Activated T-cell treated with anti-CD3 and anti-CD28 coated beads, Interleukin-2, amount 50 U/mL, for 24 hours (primary cell): ENCODE results near the gene PCSK5.

Experiments used
- DNase-seq: peaks from one replicate; pipeline ENCODE4 v3.0.0-alpha.2; 2020
- H3K27ac Mint-ChIP-seq: 2 replicates; pipeline ENCODE4 v1.8.0; 2020; ENCODE audit warnings: mild to moderate bottlenecking, mixed read lengths
- H3K27me3 Mint-ChIP-seq: 2 replicates; pipeline ENCODE4 v1.8.0; 2020; ENCODE audit warnings: mixed read lengths
- H3K36me3 Mint-ChIP-seq: 2 replicates; pipeline ENCODE4 v1.8.0; 2020; ENCODE audit warnings: low read depth, mixed read lengths
- H3K4me1 Mint-ChIP-seq: 2 replicates; pipeline ENCODE4 v1.8.0; 2020; ENCODE audit warnings: low read depth, mixed read lengths
- H3K4me3 Mint-ChIP-seq: 2 replicates; pipeline ENCODE4 v1.8.0; 2020; ENCODE audit warnings: mild to moderate bottlenecking, moderate library complexity, mixed read lengths
- H3K9me3 Mint-ChIP-seq: 2 replicates; pipeline ENCODE4 v1.8.0; 2020; ENCODE audit warnings: mixed read lengths

Gene PCSK5

DNA sequence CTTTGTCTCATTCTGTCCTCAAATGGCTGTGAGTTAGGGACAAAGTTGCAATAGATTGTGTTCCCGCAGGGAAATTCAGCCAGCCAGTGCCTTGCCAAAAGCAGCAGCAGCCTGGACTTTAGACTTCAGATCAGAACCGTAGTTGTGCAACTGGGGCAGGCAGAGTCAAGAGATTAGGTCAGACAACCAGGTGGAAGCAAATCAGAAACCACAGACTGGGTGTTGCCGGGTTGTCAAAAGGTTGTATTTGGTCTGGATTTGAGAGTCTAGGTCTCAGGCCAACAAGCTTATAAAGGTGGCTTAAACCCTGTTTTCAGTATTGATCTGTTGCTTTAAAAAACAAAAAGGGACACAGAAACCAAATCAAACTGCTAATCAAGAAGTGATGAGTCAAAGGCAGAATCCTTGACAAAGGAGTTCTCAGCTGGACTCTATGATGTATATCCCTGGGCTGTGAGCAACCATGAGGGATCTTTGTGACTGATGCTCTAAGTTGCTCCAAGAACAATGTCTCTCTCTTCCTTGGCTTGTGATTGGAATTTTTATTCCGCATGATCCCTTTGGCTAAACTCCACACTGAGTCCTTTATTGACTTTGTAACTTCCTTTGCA, 482.8 kb downstream of the PCSK5 start:
- H3K27me3 Mint-ChIP-seq, result no peaks in the 10 kb centered on the region
- no peak for DNase-seq
- H3K36me3 Mint-ChIP-seq, result no peaks in the 10 kb centered on the region
- no peaks in the 10 kb centered on the region for H3K9me3 Mint-ChIP-seq
- H3K4me1 Mint-ChIP-seq, result no peaks in the 10 kb centered on the region
- no peak overlapping the region for H3K27ac Mint-ChIP-seq
- no peak overlapping the region for H3K4me3 Mint-ChIP-seq

DNA sequence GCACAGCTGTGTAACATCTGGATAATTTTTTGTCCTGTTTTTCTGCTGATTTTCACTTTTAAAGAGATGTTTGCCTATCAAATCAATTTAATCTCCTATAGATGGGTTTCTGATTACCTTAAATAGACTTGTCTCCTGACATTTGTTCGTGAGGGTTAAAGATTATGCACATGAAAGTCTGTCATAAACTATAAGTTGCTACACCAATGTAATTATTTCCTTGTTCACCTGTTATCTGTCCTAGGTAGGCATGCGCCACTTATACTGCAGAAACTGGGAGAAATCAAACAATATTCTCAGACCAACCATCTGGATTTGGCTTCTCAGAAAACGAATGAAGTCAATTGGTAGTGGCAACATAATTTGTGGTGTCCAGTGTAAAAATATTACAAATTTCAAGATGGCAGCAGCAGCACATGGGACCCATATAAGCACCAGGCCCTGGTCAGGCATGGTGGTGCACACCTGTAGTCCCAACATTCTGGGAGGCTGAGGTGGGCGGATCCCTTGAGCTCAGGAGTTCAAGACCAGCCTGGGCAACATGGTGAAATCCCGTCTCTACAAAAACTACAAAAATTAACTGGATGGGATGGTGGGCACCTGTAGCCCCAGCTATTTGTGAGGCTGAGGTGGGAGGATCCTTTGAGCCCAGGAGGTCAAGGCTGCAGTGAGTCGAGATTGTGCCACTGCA, 483.5 kb downstream of the PCSK5 start:
- no peaks in the 10 kb centered on the region for H3K27me3 Mint-ChIP-seq
- no peaks in the 10 kb centered on the region for H3K36me3 Mint-ChIP-seq
- no peaks in the 10 kb centered on the region for H3K9me3 Mint-ChIP-seq
- H3K4me3 Mint-ChIP-seq, result no peak overlapping the region
- H3K27ac Mint-ChIP-seq, result no peak overlapping the region
- H3K4me1 Mint-ChIP-seq, result no peaks in the 10 kb centered on the region
- DNase-seq, result no peak

DNA sequence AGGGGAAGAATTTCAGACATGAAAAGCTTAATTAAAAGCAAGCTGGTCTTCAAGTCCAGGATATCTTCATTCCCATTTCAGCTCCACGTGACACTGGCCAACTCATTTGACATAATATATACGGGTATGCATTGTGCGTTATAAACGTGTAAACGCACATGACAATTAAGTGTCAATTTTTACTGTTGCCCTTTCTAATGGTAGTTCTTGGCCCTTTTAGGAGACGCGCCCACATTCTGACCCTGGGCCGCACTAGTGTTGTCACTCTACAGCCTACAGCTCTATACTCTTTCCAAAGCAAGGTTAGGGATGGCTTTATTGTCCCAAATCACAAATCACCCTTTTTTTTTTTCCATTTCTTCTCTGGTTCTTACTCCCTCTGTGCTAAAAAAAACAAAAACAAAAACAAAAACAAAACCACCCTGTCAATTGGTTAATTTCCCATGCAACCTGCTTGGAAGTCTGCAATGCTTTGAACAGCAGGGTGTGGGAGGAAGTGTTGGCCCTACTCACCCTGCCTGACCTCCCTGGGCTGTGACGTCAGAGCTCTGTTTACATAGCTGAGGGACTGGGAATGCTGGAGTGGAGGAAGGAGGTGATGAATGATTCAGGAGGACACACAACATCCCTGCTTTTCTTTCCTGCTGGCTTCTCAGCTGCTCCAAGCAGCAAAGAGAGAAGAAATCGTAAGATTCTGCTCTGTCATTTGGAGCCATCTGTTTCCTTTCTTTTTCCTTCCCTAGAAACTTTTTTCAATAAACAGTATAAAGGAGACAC, 484.5 kb downstream of the PCSK5 start:
- Mint-ChIP-seq H3K4me1 (no peaks in the 10 kb centered on the region), H3K27ac (no peak overlapping the region), H3K36me3 (no peaks in the 10 kb centered on the region), H3K9me3 (no peaks in the 10 kb centered on the region), H3K4me3 (no peak overlapping the region), H3K27me3 (no peaks in the 10 kb centered on the region)
- DNase-seq, result no peak

DNA sequence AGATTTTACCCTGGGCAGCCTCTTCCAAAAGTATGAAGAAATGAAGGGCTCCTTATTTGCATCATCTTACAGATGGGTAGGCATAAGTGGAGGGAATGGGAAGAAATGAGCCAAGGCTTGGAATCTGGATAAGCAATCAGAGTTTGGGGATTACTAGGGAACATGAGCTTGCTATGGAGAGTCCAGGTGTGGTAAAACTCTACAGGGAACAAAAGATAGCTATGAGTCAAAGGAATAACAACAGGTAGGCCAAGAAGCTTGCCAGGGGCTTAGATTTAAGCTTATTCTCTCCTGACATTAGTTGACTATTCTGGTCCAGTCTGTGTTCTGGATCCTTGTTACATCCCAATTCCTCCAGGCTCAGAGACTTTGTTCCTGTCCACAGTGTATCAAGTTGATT, 487.3 kb downstream of the PCSK5 start:
- DNase-seq, result no peak
- H3K9me3 Mint-ChIP-seq, result no peaks in the 10 kb centered on the region
- H3K36me3 Mint-ChIP-seq, result peaks cover 4% of the 10 kb centered on the region
- H3K4me3 Mint-ChIP-seq, result no peak overlapping the region
- no peaks in the 10 kb centered on the region for H3K4me1 Mint-ChIP-seq
- no peak overlapping the region for H3K27ac Mint-ChIP-seq
- no peaks in the 10 kb centered on the region for H3K27me3 Mint-ChIP-seq

DNA sequence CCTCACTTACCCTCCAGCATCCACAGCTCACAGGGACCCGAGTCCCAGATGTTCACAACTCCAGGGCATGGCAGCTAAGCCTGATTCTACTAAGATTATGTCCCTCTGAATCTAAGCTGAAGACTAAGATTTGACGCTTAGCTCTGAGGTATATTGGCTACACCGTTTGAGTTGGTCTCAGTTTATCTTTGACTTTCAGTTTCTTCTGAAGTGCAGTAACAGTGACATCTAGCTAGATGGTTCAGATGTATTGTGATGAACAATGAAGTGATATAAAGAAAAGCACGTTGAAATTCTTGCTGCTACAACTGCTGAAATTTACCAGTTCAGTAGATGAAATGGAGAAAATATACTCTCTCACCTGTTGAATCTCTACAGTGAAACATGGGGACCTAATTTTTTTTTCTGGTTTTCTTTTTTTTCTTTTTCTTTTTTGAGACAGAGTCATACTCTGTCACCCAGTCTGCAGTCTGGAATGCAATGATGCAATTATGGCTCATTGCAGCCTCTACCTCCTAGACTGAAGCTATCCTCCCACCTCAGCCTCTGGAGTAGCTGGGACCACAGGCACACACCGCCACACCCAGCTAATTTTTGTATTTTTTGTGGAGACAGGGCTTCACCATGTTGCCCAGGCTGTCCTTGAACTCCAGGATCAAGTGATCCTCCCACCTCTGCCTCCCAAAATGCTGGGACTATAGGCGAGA, 488.0 kb downstream of the PCSK5 start:
- H3K27me3 Mint-ChIP-seq, result no peaks in the 10 kb centered on the region
- no peak overlapping the region for H3K4me3 Mint-ChIP-seq
- DNase-seq, result no peak
- peaks cover 12% of the 10 kb centered on the region for H3K36me3 Mint-ChIP-seq
- no peak overlapping the region for H3K27ac Mint-ChIP-seq
- H3K9me3 Mint-ChIP-seq, result no peaks in the 10 kb centered on the region
- H3K4me1 Mint-ChIP-seq, result no peaks in the 10 kb centered on the region

DNA sequence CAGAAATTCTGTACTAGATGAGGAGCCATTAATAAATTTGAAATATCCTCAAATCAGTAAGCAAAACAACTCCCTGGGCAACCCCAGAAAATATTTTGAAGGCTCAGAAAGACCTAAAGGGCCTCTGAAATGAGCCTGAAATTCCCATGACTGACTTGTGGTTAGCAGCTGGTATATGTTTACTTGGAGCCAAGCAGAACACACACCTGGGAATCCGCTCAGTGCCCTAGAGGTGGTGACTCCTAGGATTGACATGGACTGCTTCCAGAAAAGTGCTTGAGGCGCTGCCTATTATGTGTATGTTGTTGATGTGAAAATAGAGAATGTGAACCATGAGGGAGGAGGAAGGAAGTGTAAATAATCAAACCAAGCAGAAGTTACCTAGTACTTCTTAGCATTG, 489.0 kb downstream of the PCSK5 start:
- H3K27ac Mint-ChIP-seq, result no peak overlapping the region
- no peaks in the 10 kb centered on the region for H3K27me3 Mint-ChIP-seq
- no peak for DNase-seq
- H3K4me1 Mint-ChIP-seq, result no peaks in the 10 kb centered on the region
- H3K4me3 Mint-ChIP-seq, result no peak overlapping the region
- peaks cover 20% of the 10 kb centered on the region for H3K36me3 Mint-ChIP-seq
- H3K9me3 Mint-ChIP-seq, result no peaks in the 10 kb centered on the region

DNA sequence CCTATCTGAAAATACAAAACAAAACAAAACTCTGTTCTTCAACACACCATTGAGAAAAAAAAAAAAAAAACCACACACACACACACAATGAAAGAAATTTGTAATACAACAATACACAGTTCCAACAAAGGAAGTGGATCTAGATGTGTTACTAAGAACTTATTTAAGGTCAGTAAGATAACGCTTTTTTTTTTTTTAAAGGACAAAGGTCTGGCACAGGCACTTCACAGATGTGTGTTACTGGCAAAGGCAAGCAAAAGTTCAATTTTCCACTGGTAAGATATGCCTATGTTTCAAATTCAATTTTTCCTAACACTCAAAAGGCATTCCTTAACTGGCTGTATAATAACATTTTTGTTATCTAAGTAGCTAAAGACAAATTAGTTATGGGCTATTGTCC, 500.2 kb downstream of the PCSK5 start:
- DNase-seq, result no peak
- H3K4me1 Mint-ChIP-seq, result peaks cover 34% of the 10 kb centered on the region
- no peak overlapping the region for H3K27ac Mint-ChIP-seq
- H3K9me3 Mint-ChIP-seq, result no peaks in the 10 kb centered on the region
- H3K36me3 Mint-ChIP-seq, result peaks cover 69% of the 10 kb centered on the region
- no peaks in the 10 kb centered on the region for H3K27me3 Mint-ChIP-seq
- no peak overlapping the region for H3K4me3 Mint-ChIP-seq

DNA sequence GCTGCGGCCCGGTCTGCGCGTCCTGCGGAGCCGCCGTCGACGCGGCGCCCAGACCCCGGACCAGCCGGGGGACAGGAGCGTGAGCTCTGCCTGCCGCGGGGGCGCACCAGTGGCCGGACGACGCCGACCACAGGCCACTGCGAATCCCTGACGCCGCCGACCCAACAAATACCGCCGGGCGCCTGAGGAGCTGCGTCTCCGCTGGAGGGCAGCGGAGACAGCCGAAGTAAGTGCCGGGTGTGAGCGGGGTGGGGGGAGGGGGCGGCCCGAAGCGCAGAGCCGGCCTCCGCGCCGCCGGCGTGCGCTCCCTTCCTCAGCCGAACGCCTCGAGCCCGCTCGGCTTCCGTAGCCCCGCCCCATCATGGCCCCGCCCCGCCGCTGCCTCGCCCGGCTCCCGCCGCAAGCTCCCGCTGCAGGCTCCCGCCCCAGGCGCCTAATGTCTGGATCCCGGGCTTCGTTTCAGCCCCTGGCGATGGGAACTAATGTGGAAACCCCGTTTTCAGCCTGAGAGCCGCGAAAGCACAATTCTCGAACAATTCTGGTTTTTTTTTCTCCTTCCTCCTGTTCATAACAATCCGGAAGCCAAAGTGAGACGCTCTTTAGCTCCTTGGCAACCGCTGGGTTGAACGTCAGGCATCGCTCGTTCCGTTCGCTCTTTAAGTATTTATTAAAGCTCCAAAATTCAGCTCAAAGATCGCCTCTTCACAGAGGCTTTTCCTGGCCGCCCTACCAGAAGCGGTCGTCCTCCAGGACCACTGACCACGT, 503.9 kb downstream of the PCSK5 start, which contains the start of gene RFK:
Gene RFK, minus strand, starts transcription at position 232 of the 765 bp plus-strand sequence. CDS start 255 bp downstream, outside the sequence.
- DNase-seq, result peak; percentile 98
- peaks cover 35% of the 10 kb centered on the region for H3K4me1 Mint-ChIP-seq
- H3K4me3 Mint-ChIP-seq, result peak within 1 kb of the TSS; percentile 90
- H3K27ac Mint-ChIP-seq, result peak within 1 kb of the TSS; percentile 98
- H3K27me3 Mint-ChIP-seq, result no peaks in the 10 kb centered on the region
- H3K36me3 Mint-ChIP-seq, result peaks cover 35% of the 10 kb centered on the region
- no peaks in the 10 kb centered on the region for H3K9me3 Mint-ChIP-seq

DNA sequence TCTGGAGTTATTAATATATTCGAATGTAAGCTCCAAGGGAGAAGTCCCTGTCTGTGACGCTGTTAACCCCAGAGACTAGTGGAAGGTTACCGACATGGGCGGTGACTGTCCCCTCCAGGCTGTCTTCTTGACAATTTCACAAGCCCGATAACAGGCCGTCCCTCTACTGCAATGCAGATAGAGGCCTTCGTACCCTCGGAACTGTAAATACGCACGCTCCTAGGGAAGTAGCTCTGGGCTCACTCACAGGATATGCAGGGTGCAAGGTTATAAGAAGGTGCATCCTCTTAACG, 504.4 kb downstream of the PCSK5 start:
- H3K4me1 Mint-ChIP-seq, result peaks cover 36% of the 10 kb centered on the region
- no peaks in the 10 kb centered on the region for H3K27me3 Mint-ChIP-seq
- DNase-seq, result no peak
- H3K27ac Mint-ChIP-seq, result peak overlapping the region; percentile 98
- peaks cover 31% of the 10 kb centered on the region for H3K36me3 Mint-ChIP-seq
- peak overlapping the region; percentile 90 for H3K4me3 Mint-ChIP-seq
- no peaks in the 10 kb centered on the region for H3K9me3 Mint-ChIP-seq

DNA sequence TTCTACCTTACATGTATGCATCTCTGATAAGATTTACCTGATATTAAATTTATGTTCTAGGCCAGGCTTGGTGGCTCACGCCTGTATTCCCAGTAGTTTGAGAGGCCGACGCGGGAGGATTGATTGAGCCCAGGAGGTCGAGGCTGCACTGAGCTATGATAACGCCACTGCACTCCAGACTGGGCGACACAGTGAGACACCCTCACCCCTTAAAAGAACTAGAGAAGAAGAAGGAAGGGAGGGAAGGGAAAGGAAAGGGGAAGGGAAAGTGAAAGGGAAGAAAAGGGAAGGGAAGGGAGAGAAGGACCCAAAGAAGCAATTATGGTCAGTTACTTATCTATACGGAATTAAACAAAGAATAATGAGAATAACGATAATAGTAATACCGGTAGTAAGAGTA, 504.9 kb downstream of the PCSK5 start:
- H3K4me1 Mint-ChIP-seq, result peaks cover 39% of the 10 kb centered on the region
- DNase-seq, result no peak
- peak overlapping the region; percentile 90 for H3K4me3 Mint-ChIP-seq
- H3K27me3 Mint-ChIP-seq, result no peaks in the 10 kb centered on the region
- H3K27ac Mint-ChIP-seq, result peak overlapping the region; percentile 58
- H3K9me3 Mint-ChIP-seq, result no peaks in the 10 kb centered on the region
- peaks cover 30% of the 10 kb centered on the region for H3K36me3 Mint-ChIP-seq

DNA sequence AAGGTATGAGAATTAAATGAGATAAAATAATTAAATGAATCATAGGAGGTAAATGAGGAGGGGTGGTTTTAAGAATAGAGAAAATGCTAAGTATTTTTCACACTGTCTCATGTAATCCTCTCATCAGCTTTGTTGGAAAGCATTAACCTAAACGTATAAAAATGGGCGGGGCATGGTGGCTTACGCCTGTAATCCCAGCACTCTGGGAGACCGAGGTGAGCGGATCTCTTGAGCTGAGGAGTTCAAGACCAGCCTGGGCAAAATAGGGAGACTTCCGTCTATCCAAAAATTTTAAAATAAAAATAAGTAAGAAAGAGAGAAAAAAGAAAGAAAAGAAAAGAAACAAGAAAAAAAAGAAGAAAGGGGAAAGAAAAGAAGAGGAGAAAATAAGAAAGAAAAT, 505.7 kb downstream of the PCSK5 start:
- Mint-ChIP-seq H3K4me1 (peaks cover 34% of the 10 kb centered on the region), H3K27ac (no peak overlapping the region), H3K4me3 (no peak overlapping the region), H3K27me3 (no peaks in the 10 kb centered on the region), H3K9me3 (no peaks in the 10 kb centered on the region), H3K36me3 (peaks cover 22% of the 10 kb centered on the region)
- no peak for DNase-seq

DNA sequence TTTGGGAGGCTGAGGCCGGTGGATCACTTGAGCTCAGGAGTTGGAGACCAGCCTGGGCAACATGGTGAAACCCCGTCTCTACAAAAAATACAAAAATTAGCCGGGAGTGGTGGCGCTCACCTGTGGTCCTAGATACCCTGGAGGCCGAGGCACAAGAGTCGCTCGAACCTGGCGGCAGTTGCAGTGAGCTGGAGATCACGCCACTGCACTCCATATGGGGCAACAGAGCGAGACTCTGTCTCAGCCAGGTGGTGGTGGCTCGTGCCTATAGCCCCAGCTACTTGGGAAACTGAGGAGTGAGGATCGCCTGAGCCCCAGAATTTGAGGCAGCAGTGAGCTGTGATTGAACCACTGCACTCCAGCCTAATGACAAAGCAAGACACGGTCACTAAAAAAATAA, 506.1 kb downstream of the PCSK5 start:
- Mint-ChIP-seq H3K27ac (no peak overlapping the region), H3K9me3 (no peaks in the 10 kb centered on the region), H3K27me3 (no peaks in the 10 kb centered on the region), H3K4me3 (no peak overlapping the region), H3K4me1 (peaks cover 34% of the 10 kb centered on the region), H3K36me3 (peaks cover 20% of the 10 kb centered on the region)
- DNase-seq, result no peak

DNA sequence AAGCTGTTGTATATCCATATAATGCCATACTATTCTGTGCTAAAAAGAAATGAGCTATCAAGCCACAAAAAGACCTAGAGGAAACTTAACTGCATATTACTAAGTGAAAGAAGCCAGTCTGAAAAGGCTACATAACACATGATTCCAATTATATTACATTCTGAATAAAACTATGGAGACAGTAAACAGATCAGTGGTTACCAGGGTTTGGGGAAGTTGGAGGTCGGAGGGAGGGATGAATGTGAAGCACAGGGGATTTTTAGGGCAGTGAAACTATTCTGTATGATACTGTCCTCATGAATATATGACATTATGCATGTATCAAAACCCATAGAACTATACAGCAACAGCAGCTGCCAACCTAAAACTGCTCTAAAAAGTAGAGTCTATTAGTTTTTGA, 509.4 kb downstream of the PCSK5 start:
- H3K4me3 Mint-ChIP-seq, result no peak overlapping the region
- H3K27ac Mint-ChIP-seq, result no peak overlapping the region
- no peak for DNase-seq
- no peaks in the 10 kb centered on the region for H3K36me3 Mint-ChIP-seq
- H3K9me3 Mint-ChIP-seq, result no peaks in the 10 kb centered on the region
- H3K27me3 Mint-ChIP-seq, result no peaks in the 10 kb centered on the region
- H3K4me1 Mint-ChIP-seq, result peaks cover 39% of the 10 kb centered on the region

DNA sequence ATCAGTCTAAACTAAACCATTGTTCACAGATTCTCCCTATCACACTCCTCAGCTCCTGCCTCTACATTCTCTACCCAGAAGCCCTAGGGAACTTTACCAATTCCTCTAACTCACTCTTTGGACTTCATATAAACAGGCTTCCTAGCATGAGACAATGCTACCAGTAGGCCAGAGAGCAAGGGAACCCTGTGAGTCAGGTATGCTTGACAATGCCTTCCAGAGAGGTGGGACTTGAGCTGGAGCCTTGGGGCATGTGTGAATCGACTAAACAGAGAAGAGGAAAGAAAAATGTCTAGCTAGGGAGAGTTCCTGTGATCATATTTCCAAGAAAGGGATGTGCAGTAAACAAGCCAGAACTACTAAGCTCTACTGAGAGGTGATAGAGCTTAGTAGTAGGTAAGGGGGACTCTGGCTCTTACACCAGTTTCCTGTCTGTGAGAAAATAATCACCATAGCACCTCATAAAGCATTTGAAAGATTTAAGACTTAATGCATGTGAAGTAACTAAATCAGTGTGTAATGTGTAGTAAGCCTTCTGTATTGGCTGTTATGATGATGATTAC, 510.1 kb downstream of the PCSK5 start:
- Mint-ChIP-seq H3K27ac (no peak overlapping the region), H3K4me3 (no peak overlapping the region), H3K36me3 (no peaks in the 10 kb centered on the region), H3K4me1 (peaks cover 36% of the 10 kb centered on the region), H3K27me3 (no peaks in the 10 kb centered on the region), H3K9me3 (no peaks in the 10 kb centered on the region)
- no peak for DNase-seq
